HG03280 (cell line): ENCODE measurements around the gene SPG11.
"Not testable (repeated sequence)": the region's sequence is repeated elsewhere in the genome, so short reads cannot be mapped to it uniquely, and the experiment has no call there.

ENCODE experiments used
- ATAC-seq: cut with Tn5 transposase; IDR thresholded peaks from one replicate; pipeline ENCODE4 v1.9.1; 2021; ENCODE audit warnings: mild to moderate bottlenecking, moderate library complexity; ENCODE audit not compliant: unreplicated experiment

Gene SPG11

GRCh38 chr15:44663410-44664308, at the start of gene SPG11:
SPG11 (minus strand) TSS chr15:44663662; CDS start chr15:44663647, 15 bp downstream.
- peak; percentile 82 for ATAC-seq

DNA sequence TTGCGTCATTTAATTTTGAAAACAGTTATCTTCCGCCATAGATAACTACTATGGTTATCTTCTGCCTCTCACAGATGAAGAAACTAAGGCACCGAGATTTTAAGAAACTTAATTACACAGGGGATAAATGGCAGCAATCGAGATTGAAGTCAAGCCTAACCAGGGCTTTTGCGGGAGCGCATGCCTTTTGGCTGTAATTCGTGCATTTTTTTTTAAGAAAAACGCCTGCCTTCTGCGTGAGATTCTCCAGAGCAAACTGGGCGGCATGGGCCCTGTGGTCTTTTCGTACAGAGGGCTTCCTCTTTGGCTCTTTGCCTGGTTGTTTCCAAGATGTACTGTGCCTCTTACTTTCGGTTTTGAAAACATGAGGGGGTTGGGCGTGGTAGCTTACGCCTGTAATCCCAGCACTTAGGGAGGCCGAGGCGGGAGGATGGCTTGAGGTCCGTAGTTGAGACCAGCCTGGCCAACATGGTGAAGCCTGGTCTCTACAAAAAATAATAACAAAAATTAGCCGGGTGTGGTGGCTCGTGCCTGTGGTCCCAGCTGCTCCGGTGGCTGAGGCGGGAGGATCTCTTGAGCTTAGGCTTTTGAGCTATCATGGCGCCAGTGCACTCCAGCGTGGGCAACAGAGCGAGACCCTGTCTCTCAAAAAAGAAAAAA, 49.0 kb upstream of the SPG11 start:
- no peak for ATAC-seq

DNA sequence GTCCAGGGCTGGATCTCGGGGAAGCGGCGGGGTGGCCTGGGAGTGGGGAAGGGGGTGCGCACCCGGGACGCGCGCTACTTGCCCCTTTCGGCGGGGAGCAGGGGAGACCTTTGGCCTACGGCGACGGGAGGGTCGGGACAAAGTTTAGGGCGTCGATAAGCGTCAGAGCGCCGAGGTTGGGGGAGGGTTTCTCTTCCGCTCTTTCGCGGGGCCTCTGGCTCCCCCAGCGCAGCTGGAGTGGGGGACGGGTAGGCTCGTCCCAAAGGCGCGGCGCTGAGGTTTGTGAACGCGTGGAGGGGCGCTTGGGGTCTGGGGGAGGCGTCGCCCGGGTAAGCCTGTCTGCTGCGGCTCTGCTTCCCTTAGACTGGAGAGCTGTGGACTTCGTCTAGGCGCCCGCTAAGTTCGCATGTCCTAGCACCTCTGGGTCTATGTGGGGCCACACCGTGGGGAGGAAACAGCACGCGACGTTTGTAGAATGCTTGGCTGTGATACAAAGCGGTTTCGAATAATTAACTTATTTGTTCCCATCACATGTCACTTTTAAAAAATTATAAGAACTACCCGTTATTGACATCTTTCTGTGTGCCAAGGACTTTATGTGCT, 48.4 kb upstream of the SPG11 start:
- peak; percentile 23 for ATAC-seq

DNA sequence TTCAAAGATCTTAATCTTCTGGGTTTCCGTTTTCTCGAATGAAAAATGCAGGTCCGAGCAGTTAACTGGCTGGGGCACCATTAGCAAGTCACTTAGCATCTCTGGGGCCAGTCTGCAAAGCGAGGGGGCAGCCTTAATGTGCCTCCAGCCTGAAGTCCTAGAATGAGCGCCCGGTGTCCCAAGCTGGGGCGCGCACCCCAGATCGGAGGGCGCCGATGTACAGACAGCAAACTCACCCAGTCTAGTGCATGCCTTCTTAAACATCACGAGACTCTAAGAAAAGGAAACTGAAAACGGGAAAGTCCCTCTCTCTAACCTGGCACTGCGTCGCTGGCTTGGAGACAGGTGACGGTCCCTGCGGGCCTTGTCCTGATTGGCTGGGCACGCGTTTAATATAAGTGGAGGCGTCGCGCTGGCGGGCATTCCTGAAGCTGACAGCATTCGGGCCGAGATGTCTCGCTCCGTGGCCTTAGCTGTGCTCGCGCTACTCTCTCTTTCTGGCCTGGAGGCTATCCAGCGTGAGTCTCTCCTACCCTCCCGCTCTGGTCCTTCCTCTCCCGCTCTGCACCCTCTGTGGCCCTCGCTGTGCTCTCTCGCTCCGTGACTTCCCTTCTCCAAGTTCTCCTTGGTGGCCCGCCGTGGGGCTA, 47.8 kb upstream of the SPG11 start, which contains the start of the genes B2M and PATL2:
B2M (plus strand) TSS at position 422 of the 647 bp plus-strand sequence; CDS start at position 452, 30 bp downstream.
PATL2 (minus strand) TSS at position 228 of the 647 bp plus-strand sequence. CDS start 34,833 bp downstream, outside the sequence.
- ATAC-seq: peak; percentile 79

DNA sequence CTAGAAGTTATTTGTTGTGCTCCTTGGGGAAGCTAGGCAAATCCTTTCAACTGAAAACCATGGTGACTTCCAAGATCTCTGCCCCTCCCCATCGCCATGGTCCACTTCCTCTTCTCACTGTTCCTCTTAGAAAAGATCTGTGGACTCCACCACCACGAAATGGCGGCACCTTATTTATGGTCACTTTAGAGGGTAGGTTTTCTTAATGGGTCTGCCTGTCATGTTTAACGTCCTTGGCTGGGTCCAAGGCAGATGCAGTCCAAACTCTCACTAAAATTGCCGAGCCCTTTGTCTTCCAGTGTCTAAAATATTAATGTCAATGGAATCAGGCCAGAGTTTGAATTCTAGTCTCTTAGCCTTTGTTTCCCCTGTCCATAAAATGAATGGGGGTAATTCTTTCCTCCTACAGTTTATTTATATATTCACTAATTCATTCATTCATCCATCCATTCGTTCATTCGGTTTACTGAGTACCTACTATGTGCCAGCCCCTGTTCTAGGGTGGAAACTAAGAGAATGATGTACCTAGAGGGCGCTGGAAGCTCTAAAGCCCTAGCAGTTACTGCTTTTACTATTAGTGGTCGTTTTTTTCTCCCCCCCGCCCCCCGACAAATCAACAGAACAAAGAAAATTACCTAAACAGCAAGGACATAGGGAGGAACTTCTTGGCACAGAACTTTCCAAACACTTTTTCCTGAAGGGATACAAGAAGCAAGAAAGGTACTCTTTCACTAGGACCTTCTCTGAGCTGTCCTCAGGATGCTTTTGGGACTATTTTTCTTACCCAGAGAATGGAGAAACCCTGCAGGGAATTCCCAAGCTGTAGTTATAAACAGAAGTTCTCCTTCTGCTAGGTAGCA, 47.0 kb upstream of the SPG11 start:
- ATAC-seq: peak; percentile 22

GRCh38 chr15:44706946-44707636, 43.6 kb upstream of the SPG11 start:
- no peak for ATAC-seq

- ATAC-seq: no peak
These were observed 42.9 kb upstream of the SPG11 start for GRCh38 chr15:44706401-44706800.

DNA sequence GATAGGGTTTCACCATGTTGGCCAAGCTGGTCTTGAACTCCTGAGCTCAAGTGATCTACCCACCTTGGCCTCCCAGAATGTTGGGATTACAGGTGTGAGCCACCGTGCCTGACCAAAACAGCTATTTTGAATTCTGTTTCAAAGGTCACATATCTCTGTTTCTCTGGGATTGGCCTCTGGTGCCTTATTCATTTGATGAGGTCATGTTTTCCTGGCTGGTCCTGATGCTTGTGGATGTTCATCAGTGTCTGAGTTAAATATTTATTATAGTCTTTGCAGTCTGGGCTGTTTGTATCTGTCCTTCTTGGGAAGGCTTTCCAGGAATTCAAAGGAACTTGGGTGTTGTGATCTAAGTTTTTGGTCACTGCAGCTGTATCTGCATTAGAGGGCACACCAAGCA, 42.5 kb upstream of the SPG11 start:
- no peak for ATAC-seq

DNA sequence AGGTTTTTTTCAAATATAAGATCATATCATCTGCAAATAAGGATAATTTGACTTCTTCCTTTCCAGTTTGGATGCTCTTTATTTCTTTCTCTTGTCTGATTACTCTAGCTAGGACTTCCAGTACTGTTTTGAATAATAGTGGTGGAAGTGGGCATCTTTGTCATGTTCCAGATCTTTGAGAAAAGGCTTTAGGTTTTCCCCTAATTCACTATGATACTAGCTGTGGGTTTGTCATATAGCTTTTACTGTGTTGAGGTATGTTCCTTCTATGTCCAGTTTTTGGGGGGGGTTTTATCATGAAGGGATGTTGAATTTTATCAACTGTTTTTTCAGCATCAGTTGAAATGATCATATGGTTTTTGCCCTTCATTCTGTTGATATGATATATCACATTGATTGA, 37.2 kb upstream of the SPG11 start:
- not testable (repeated sequence) for ATAC-seq

DNA sequence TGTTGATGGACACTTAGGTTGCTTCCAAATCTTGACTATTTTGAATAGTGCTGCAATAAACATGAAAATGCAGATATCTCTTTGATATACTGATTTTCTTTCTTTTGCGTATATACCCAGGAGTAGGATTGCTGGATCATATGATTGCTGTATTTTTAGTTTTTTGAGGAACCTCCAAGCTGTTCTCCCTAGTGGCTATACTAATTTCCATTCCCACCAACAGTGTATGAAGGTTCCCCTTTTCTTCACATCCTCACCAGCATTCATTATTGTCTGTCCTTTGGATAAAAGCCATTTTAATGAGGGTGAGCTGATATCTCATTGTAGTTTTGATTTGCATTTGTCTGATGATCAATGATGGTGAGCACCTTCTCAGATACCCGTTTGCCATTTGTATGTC, 35.2 kb upstream of the SPG11 start:
- ATAC-seq: no peak

DNA sequence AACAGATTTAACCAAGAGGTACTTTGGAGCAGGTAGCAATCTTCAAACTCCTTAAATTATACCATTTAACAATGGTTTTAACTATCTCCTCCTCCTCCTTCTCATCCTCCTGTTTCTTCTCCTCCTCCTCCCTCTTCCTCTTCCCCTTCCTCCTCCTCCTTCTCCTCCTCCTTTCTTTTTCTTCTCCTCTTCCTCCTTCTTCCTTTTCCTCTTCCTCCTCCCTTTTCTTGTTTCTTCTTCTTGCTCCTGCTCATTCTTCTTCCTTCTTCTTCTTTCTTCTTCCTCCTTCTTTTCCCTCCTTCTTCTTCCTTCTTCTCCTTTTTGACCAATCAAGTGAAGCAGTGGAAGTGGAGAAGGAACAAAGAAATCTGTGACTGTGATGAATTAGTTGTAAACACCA, 33.6 kb upstream of the SPG11 start:
- ATAC-seq: no peak

- no peak for ATAC-seq
These were observed 31.8 kb upstream of the SPG11 start for GRCh38 chr15:44695294-44695693.

DNA sequence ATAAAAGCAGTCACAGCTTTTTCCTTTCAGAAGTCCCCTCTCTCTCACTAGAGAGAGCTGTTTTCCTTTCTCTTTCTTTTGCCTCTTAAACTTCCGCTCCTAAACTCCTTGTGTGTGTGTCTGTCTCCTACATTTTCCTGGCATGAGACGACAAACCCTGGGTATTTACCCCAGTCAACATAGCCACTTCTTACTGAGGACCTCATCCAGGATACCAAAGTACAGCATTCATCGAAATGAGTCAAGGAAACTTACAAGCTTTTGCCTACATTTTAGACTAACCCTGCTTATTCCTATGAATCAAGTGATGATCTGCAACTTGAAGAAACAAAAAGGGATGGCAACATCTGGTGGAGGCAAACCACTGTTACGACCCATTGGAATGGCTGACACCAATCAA, 31.0 kb upstream of the SPG11 start:
- ATAC-seq: no peak

DNA sequence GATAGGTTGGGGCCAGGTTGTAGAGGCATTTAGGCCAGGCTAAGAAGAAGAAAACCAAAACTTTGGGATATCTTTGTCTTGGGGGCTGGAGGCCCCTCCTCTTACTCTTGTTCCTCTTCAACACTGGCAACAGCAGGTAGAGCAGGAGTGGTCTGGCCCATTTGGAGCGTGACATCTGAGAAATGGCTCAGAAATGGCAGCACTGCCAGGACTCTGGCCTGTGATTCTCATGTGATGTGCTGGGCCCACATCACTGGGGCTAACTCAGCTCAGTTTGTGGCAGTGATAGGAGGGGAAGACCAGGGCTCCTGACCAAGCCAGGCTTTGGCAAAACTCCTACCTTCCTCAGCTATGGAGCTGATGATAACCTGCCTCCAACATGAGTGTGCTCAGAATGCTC, 29.2 kb upstream of the SPG11 start:
- ATAC-seq: no peak

DNA sequence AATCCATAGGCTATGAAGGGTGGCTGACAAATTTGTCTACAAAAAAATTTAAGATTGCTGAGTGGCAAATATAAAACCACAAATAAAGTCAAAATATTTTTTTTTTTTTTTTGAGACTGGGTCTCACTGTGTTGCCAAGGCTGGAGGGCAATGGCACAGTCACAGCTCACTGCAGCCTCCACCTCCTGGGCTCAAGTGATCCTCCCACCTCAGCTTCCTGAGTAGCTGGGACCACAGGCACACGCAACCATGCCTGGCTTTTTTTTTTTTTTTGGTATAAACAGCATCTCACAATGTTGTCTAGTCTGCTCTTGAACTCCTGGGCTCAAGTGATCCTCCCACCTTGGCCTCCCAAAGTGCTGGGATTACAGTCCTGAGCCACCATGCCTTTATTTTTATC, 26.8 kb upstream of the SPG11 start:
- not testable (repeated sequence) for ATAC-seq

DNA sequence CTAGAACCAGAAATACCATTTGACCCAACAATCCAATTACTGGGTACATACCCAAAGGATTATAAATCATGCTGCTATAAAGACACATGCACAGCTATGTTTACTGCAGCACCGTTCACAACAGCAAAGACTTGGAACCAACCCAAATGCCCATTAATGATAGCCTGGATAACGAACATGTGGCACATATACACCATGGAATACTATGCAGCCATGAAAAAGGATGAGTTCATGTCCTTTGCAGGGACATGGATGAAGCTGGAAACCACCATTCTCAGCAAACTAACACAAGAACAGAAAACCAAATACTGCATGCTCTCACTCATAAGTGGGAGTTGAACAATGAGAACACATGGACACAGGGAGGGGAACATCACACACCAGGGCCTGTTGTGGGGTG, 25.9 kb upstream of the SPG11 start:
- not testable (repeated sequence) for ATAC-seq

DNA sequence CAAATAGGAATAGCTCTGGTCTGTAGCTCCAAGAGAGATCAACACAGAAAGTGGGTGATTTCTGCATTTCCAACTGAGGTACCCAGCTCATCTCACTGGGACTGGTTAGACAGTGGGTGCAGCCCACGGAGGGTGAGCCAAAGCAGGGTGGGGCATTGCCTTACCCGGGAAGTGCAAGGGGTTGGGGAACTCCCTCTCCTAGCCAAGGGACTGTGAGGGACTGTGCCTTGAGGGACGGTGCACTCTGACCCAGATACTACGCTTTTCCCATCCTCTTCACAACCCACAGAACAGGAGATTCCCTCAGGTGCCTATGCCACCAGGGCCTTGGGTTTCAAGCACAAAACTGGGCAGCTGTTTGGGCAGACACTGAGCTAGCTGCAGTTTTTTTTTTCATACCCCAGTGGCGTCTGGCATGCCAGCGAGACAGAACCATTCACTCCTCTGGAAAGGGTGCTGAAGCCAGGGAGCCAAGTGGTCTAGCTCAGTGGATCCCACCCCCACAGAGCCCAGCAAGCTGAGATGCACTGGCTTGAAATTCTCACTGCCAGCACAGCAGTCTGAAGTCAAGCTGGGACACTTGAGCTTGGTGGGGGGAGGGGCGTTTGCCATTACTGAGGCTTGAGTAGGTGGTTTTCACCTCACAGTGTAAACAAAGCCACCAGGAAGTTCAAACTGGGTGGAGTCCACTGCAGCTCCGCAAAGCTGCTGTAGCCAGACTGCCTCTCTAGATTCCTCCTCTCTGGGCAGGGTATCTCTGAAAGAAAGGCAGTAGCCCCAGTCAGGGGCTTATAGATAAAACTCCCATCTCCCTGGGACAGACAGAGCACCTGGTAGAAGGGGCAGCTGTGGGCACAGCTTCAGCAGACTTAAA, 19.6 kb upstream of the SPG11 start:
- ATAC-seq: not testable (repeated sequence)

DNA sequence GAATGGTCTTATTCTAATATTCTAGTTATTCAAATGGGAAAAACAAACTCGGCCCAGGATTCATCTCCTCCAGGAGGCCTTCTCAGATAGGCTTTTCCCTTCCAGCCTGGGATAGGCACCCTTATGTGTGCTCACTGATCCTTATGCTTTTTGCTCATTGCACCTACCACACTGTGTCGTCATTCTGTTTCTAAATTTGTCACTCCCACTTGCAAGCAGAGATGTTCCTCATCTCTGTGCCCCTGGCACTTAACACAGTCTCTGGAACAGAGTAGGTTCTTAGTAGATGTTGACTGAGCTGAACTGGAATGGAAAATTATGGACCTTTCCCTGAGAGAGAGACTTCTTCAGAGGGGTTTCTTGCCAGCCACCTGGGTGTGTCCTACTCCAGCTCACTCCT, 18.7 kb upstream of the SPG11 start:
- no peak for ATAC-seq

DNA sequence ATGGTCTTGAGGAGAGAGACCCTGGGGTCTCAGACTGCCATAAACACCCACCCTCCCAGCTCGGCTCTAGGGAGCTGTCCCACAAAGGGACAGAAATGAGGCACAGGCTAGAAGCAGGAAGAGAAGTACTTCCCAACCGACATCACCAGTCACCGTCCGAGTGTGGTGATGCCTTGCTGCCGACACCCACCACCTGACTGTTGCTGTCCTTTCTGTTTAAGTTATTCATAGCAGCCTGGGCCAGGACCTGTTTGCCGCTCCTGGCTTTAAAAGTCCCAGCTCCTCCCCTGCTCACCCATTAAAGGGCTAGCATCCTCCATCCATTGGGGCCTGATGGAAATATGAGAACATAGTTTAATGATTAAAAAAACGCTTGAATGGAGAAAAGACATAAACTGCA, 13.2 kb upstream of the SPG11 start:
- no peak for ATAC-seq
